GM23338 (cell line): ENCODE measurements around the gene TNFSF9.

Experiments
- CREB1 ChIP-seq: fragments of 250-450 bp; sonication (Bioruptor Pico); IDR thresholded peaks from 2 replicates; pipeline ENCODE4 v1.5.0; 2020; ENCODE audit warnings: low read depth, mild to moderate bottlenecking, moderate library complexity
- EZH2 ChIP-seq: fragments of 200-600 bp; sonication (generic); IDR thresholded peaks from one replicate; pipeline ENCODE4 v1.8.0; 2017; ENCODE audit warnings: antibody characterized with exemption, mild to moderate bottlenecking, low read depth; ENCODE audit not compliant: unreplicated experiment
- EZH2phosphoT487 ChIP-seq: fragments of 200-600 bp; sonication (generic); IDR thresholded peaks from one replicate; pipeline ENCODE4 v1.8.1; 2018; ENCODE audit warnings: antibody characterized with exemption; ENCODE audit not compliant: unreplicated experiment
- JUNB ChIP-seq: IDR thresholded peaks from one replicate; pipeline ENCODE4 v1.6.1; 2016; ENCODE audit warnings: antibody characterized with exemption; ENCODE audit not compliant: unreplicated experiment
- NANOG ChIP-seq: IDR thresholded peaks from 2 replicates; pipeline ENCODE4 v1.6.1; 2016; ENCODE audit warnings: antibody characterized with exemption, borderline replicate concordance
- POLR2AphosphoS5 ChIP-seq: IDR thresholded peaks from 2 replicates; pipeline ENCODE4 v1.6.1; 2016; ENCODE audit warnings: antibody characterized with exemption, low read depth
- STAT1 ChIP-seq: IDR thresholded peaks from one replicate; pipeline ENCODE4 v1.6.1; 2016; ENCODE audit warnings: antibody characterized with exemption; ENCODE audit not compliant: unreplicated experiment
- ZNF331 ChIP-seq: fragments of 250-450 bp; sonication (Bioruptor Pico); IDR thresholded peaks from 2 replicates; pipeline ENCODE4 v1.5.0; 2020; ENCODE audit warnings: low read depth, mild to moderate bottlenecking, moderate library complexity
- TF ChIP-seq, protein P1 (sequence below), 2 experiments: fragments of 200-600 bp in 1 of 2; sonication (generic) in 1 of 2; conservative IDR thresholded peaks; 2 replicates each; pipeline versions ENCODE4 v1.5.1 to v1.6.1; 2016 to 2017; ENCODE audit warnings: antibody characterized with exemption in 2 of 2, low read depth in 2 of 2, mild to moderate bottlenecking in 2 of 2, moderate library complexity in 1 of 2
- TF ChIP-seq, protein P2 (sequence below): IDR thresholded peaks from one replicate; pipeline ENCODE4 v1.6.1; 2018; ENCODE audit warnings: antibody characterized with exemption; ENCODE audit not compliant: unreplicated experiment
- TF ChIP-seq, protein P3 (sequence below): IDR thresholded peaks from 2 replicates; pipeline ENCODE4 v1.6.1; 2016; ENCODE audit warnings: antibody characterized with exemption

DNA sequence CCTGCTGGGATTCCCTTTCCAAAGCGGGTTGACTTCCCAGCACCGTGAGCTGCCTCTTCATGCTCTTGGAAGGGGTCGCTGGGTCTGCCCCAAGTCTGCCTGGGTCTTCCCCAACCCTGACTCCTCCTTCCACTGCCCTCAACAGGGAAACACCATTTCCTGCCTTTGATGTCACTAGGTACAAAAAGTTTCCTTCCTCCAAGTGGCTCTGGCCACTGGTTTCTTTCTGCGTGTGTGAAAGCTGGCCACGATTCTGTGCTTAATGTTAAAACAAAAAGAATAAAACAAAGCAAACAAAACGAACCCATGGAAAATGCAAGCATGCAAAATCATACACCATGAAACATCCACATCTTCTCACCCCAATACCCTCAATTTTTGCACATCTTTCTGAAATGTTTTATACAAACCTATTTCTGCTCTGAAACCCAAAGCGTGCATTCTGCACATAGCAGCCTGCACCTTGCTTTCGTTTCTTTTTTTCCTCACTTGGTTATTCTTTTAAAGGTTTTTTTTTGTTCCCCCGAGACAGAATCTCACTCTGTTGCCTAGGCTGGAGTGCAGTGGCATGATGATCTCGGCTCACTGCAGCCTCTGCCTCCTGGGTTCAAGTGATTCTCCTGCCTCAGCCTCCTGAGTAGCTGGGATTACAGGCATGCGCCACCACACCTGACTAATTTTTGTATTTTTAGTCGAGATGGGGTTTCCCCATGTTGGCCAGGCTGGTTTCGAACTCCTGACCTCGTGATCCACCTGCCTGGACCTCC lies 12.5 kb upstream of the TNFSF9 start:
- TF ChIP-seq, protein P1, sequence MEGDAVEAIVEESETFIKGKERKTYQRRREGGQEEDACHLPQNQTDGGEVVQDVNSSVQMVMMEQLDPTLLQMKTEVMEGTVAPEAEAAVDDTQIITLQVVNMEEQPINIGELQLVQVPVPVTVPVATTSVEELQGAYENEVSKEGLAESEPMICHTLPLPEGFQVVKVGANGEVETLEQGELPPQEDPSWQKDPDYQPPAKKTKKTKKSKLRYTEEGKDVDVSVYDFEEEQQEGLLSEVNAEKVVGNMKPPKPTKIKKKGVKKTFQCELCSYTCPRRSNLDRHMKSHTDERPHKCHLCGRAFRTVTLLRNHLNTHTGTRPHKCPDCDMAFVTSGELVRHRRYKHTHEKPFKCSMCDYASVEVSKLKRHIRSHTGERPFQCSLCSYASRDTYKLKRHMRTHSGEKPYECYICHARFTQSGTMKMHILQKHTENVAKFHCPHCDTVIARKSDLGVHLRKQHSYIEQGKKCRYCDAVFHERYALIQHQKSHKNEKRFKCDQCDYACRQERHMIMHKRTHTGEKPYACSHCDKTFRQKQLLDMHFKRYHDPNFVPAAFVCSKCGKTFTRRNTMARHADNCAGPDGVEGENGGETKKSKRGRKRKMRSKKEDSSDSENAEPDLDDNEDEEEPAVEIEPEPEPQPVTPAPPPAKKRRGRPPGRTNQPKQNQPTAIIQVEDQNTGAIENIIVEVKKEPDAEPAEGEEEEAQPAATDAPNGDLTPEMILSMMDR (conservative IDR thresholded peaks at IDR 0.05; ENCODE audit: low read depth in 2 of 2), result no peak
- no peak for TF ChIP-seq POLR2AphosphoS5
- TF ChIP-seq, protein P2, sequence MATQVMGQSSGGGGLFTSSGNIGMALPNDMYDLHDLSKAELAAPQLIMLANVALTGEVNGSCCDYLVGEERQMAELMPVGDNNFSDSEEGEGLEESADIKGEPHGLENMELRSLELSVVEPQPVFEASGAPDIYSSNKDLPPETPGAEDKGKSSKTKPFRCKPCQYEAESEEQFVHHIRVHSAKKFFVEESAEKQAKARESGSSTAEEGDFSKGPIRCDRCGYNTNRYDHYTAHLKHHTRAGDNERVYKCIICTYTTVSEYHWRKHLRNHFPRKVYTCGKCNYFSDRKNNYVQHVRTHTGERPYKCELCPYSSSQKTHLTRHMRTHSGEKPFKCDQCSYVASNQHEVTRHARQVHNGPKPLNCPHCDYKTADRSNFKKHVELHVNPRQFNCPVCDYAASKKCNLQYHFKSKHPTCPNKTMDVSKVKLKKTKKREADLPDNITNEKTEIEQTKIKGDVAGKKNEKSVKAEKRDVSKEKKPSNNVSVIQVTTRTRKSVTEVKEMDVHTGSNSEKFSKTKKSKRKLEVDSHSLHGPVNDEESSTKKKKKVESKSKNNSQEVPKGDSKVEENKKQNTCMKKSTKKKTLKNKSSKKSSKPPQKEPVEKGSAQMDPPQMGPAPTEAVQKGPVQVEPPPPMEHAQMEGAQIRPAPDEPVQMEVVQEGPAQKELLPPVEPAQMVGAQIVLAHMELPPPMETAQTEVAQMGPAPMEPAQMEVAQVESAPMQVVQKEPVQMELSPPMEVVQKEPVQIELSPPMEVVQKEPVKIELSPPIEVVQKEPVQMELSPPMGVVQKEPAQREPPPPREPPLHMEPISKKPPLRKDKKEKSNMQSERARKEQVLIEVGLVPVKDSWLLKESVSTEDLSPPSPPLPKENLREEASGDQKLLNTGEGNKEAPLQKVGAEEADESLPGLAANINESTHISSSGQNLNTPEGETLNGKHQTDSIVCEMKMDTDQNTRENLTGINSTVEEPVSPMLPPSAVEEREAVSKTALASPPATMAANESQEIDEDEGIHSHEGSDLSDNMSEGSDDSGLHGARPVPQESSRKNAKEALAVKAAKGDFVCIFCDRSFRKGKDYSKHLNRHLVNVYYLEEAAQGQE, result no peak
- TF ChIP-seq EZH2, result no peak
- TF ChIP-seq STAT1, result no peak
- TF ChIP-seq JUNB, result no peak
- TF ChIP-seq, protein P3, sequence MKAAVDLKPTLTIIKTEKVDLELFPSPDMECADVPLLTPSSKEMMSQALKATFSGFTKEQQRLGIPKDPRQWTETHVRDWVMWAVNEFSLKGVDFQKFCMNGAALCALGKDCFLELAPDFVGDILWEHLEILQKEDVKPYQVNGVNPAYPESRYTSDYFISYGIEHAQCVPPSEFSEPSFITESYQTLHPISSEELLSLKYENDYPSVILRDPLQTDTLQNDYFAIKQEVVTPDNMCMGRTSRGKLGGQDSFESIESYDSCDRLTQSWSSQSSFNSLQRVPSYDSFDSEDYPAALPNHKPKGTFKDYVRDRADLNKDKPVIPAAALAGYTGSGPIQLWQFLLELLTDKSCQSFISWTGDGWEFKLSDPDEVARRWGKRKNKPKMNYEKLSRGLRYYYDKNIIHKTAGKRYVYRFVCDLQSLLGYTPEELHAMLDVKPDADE, result no peak
- no peak for TF ChIP-seq ZNF331 (CRISPR knock-in tag)
- no peak for TF ChIP-seq CREB1 (CRISPR knock-in tag)
- no peak for TF ChIP-seq EZH2phosphoT487
- TF ChIP-seq NANOG, result no peak
